Stimulated activated naive CD4-positive, alpha-beta T cell treated with Interleukin-2 at 50 U/mL for 16 hours (primary cell): ENCODE results near the gene DGKB.
"Not testable (repeated sequence)": the region's sequence is repeated elsewhere in the genome, so short reads cannot be mapped to it uniquely, and the experiment has no call there.

Experiments used
- DNase-seq: peaks from one replicate; lab custom pipeline; 2025; lab: John Stamatoyannopoulos, UW

DGKB gene

DNA sequence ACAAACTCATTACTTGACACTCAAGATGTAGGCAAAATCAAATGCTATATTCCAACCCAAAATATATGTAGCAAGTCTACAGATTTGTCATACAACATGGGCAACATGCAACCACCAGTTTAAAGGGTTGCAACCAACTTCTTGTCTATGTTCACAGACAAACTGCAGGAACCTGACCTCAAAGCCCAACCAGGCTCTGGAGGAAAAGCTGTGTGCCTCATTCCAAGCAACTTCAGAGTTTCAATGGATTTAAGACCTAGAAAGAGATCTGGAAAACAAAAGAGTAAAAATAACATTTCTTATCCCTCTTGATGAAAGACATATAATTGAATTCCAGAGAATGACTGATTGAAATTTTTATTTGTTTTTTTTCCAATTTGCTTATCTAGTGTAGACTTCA lies 612.6 kb downstream of the DGKB start:
- no peak for DNase-seq

DNA sequence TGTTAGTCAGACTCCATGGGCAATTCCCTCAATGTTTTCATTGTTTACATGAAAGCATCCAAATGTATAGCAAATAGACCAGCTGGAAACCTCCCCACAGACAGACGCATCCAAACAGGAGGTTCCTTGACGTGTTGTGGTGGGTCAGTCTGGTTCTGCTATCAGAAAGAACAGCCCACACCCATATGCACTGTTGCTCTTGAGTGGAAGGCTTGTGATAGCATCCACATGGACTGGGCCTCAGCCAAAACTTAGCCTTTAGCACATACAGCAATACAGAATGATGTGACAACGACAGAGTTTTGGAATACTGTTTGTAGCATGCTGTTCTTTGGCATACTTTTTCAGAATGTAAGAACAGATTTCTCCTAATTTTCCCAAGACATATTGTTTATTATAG lies 613.9 kb downstream of the DGKB start:
- DNase-seq: no peak

GRCh38 chr7:14287398-14287797 lies 615.2 kb downstream of the DGKB start:
- no peak for DNase-seq

DNA sequence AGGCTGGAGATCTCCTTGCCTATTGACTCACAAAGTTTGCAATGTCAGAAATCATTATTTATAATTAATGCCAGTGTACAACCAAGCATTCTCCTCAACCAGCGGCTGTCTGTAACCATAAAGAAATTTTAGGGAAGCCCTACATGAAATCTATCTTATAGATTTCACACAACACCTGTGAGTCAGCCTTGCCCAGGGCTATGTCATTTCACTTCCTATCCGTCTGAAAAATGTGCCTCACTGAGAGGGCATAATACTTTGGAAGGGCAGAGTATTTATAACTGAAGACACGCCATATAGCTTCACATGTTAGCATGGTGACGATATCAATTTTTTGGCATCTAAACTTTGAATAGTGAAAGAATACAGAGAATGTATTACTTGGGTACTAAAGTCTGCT lies 616.5 kb downstream of the DGKB start:
- DNase-seq: no peak

GRCh38 chr7:14279065-14279871 lies 623.3 kb downstream of the DGKB start:
- DNase-seq: not testable (repeated sequence)

DNA sequence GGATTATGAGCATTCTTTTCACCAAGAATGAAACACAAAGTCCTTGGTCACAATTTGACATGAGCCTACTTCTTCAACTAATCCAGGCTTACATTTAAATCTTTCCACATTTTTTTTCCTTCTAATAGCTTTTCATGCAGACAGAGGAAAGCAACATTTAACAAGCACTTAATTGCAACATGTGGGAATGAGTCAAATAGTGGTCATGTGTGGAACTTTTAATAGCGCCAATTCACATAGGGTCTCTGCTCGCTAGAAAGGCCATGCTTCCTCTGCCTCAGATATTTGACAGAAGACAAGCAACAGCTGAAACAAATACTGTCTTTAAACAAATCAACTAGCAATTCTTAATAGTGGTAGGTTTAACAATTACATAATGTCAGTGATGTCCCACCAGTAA lies 627.2 kb downstream of the DGKB start:
- no peak for DNase-seq

DNA sequence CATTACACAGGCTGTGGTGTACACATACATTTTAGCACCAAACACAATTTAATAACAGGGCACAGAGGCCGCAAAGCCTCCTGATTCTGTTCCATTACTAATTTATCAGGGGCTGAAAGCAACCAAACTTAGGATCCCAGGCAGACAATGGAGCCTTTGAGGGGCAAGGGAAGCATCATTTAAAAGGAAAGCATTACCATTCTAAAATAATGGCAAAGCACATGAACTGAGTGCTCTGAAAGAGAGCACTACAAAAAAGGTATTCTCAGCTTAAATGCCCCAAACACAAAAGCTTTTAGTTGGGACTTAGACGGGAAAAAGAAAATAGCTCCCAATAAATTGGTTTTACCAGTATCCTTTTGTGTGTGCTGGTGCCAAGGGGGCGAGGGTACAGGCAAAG lies 631.1 kb downstream of the DGKB start:
- no peak for DNase-seq

GRCh38 chr7:14270099-14270498 lies 632.5 kb downstream of the DGKB start:
- DNase-seq: no peak

DNA sequence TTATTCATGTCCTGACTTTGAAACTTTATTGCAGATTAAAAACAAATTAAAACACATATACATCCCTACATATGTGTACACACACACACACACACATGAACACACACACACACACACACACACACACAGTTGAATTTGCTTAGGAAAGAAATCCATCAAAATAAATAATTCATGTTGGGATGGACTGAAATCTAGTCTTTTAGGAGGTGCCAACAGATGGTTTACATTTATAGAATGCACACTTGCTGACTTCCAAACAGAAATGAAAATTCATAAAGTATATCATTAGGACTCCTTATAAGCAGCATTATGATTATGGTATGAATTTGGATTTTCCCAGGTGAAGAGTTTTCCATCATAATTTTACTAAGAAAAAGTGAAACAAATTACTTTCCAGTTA lies 642.5 kb downstream of the DGKB start:
- DNase-seq: no peak

DNA sequence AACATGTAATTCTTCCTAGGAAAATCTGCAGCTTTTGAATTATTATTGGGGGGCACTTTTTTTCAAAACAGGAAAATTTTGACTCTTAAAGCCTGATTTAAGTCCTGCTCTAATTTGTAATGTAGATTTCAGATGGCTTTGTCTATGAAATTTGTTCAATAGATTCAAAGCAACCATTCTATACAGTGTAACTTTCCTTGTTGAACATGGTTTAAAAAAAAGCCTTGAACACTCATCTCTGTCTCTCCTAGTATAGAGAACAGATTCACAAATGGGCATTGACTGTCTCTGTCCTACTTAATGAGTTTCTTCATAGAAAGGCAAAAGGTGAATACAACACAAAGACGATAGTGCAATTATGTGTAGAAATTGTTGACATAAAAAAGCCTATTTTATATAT lies 643.7 kb downstream of the DGKB start:
- no peak for DNase-seq

DNA sequence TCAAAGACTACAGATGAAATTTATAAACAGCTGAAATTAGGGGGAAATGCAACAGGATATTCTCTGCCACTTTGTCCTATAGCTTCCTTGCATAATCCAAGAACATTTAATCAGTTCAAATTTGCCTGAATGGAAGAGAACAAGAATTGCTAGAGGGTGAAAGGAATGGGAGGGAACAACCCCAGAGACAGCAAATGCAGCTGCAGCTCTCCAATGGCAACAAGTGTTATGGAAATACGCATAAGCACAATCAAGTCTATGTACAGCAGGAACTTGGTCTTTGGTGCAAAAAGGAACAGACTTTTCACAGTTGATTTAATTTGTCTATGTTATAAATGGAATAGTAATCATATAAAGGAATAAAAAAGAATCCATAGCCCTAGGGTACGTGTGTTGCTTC lies 644.1 kb downstream of the DGKB start:
- DNase-seq: no peak

GRCh38 chr7:14252458-14252857 lies 650.1 kb downstream of the DGKB start:
- no peak for DNase-seq

GRCh38 chr7:14242175-14242574 lies 660.4 kb downstream of the DGKB start:
- no peak for DNase-seq

DNA sequence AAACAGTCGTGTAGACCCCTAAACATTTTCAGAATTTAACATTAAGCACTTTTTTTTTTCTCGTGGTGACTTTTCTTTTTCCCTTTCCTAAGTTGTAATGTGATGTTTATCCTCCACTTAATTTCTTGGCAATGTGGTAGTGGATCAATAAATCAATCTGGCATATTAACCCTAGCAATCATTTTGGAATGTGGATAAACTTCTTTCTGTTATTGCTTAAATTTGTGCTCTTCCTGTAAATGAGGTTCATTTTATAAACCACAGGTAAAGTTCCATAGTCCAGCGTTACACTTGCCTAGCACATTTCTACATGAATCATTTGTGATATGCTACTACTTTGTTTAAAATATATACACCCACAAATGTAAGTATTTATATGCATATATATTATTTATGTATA lies 665.7 kb downstream of the DGKB start:
- DNase-seq: no peak

GRCh38 chr7:14235056-14235455 lies 667.5 kb downstream of the DGKB start:
- no peak for DNase-seq

DNA sequence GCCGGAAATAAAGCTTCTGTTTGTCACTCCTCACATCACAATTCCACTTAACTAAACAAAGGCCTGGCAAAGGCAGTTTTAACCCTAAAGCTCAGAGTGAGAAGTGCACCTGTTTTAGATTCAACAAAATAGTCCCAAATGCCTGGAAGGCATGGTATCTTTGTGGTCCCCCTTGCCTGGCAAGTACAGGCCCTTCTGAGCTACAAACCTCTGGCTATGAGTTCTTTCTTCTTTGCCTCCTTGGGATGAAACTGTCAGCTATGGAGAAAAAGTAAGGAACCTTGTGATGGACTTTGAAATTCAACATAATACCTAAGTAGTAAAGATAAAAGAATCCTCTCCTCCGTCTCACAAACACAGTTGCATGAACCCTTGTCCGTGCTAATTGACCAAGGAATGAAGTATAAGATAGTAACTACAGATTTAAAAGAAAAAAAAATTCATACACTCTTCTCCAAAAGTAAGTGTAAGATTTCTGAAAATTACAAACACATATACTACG lies 668.6 kb downstream of the DGKB start:
- no peak for DNase-seq

DNA sequence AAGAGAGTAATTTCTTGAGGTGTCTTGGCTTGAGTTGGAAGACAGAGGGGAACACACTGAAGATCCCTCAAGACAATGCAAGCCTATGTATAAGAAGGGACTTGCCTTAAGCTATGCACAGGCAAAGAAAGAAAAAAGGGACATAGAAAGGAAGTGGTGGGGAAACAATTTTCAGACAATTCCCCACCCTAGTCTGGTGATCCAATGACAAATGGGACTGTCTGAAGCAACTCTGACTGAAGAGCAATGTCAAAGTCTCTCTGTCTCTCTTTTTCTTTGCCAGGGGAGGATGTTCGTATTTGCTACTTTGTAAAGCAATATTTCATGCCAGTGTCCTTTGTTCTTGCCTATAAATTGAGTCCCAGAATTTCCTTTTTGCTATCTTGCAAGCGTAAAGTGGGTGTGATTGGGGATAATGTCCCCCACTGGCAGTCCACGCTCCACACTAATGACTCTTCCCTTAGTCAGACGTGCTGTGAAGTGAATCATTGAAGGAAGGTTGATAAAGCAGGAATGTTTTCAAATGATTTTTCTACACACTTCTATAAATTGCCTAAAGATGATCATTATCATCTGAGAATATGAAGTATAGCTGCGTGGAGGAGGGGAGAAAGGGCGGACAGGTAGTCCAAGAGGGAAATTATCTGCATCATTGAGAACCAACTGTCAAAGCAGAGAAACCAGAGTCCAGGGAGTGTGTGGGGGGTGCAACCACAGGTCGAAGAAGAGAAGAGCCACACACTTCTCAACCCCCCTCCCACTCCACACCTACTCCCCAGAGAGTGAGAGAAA lies 669.3 kb downstream of the DGKB start:
- DNase-seq: no peak

DNA sequence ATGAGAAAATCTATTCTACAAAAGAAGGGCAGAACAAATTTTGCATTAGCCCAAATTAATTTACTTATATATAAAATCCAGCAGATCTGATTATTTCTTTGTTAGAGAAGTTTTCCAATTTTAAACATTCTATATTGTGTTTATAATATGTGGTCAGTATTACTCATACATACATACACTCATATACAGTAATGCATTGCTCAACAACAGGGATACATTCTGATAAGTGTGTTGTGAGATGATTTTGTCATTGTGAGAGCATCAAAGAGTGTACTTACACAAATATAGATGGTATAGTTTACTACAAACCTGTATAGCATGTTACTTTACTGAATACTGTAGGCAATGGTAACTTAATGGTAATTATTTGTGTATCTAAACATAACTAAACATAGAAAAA lies 673.5 kb downstream of the DGKB start:
- DNase-seq: no peak

DNA sequence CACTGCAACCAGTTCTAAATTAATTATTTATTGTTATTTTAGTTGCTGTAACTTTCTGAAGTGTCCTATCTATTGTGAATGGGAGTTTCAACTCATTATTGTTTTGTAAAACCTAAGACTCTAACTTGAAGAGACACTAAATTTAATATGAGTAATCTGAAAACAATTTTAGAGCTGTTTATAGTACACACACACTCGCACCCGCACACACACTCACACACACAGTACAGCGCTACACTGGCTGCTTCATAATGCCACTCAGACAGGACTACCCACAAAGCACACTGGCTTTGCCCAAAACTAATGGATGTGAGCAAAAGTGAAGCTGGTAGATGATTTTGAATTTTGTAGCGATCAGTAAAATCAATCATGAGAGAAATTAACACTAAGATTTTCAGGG lies 674.2 kb downstream of the DGKB start:
- DNase-seq: no peak

- no peak for DNase-seq
Observed at GRCh38 chr7:14226126-14226525, 676.4 kb downstream of the DGKB start.

GRCh38 chr7:14219125-14219524 lies 683.4 kb downstream of the DGKB start:
- DNase-seq: no peak

GRCh38 chr7:14218338-14218737 lies 684.2 kb downstream of the DGKB start:
- DNase-seq: no peak

DNA sequence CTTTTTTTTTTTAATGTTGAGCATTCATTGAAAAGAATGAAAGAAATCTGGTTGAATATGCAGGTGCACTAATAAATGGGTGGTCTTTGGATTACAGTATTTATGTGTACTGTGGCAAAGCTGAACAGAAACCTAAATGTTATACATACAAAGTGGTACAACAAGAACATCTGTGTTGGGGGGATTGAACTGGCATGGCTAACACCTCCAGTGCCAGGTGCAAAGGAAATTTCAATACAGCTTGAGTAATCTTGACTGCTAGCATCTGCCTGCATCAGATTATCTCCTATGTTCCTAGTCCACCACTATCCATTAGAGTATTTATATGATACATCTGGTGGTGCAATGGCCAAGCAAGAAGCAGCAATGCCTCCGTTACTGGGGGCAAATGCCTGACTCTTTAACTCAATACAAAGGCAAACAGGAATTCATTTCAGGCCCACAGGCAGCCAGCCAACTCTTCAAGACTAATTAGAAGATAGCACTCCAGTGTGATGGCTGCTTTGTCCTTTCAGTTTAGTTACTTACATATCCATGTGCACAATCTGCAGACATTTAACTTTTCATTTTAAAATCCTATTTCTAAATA lies 692.6 kb downstream of the DGKB start:
- no peak for DNase-seq
